PC-3 (cell line): ENCODE data around the gene OGA. TPM values are rescaled to one million over a fixed set of nuclear protein-coding genes. Genes with fewer than 3 reads are reported as not detected.

ENCODE experiments used
- ATAC-seq: fragments of 200-7000 bp; cut with Tn5 transposase; 2 replicates; pipeline ENCODE4 v1.9.1; 2020; ENCODE audit warnings: mild to moderate bottlenecking, moderate library complexity
- BruUV-seq: library from RNA; stranded (reverse); fragments of 400-500 nt; replicated peaks from 2 replicates; lab custom pipeline; 2021; lab: Mats Ljungman, UMichigan
- CTCF ChIA-PET: fragments of 300-600 bp; sonication (Branson Sonifier 250); formaldehyde crosslinking; loops from one replicate; lab custom pipeline; 2022; ENCODE audit warnings: antibody characterized with exemption; lab: Charles Lee
- POLR2A ChIA-PET: fragments of 300-600 bp; sonication (Branson Sonifier 250); formaldehyde crosslinking; loops from one replicate; lab custom pipeline; 2022; ENCODE audit warnings: antibody characterized with exemption; ENCODE audit not compliant: unreplicated experiment; lab: Charles Lee
- DNase-seq: peaks from one replicate; pipeline ENCODE4 v3.0.0-alpha.2; 2015
- H2AFZ ChIP-seq: fragments of 300-600 bp; sonication (generic); 2 replicates; pipeline ENCODE4 v1.6.0; 2016; ENCODE audit warnings: antibody characterized with exemption, low read length
- H3F3A ChIP-seq: fragments of 300-600 bp; sonication (generic); one replicate; pipeline ENCODE4 v1.6.0; 2017; ENCODE audit warnings: antibody characterized with exemption, low read length, control low read depth, mild to moderate bottlenecking; ENCODE audit not compliant: unreplicated experiment
- H3K27ac ChIP-seq: fragments of 300-600 bp; sonication (generic); 2 replicates; pipeline ENCODE4 v1.5.1; 2016; ENCODE audit warnings: mild to moderate bottlenecking, low read length
- H3K27me3 ChIP-seq: fragments of 300-600 bp; sonication (generic); 2 replicates; pipeline ENCODE4 v1.6.1; 2016; ENCODE audit warnings: low read length, mixed read lengths
- H3K36me3 ChIP-seq: fragments of 300-600 bp; sonication (generic); 2 replicates; pipeline ENCODE4 v1.6.1; 2016; ENCODE audit warnings: low read depth, mixed run types, low read length, mixed read lengths
- H3K4me1 ChIP-seq: fragments of 300-600 bp; sonication (generic); 2 replicates; pipeline ENCODE4 v1.5.1; 2016; ENCODE audit warnings: low read length; ENCODE audit not compliant: insufficient read depth
- H3K4me2 ChIP-seq: fragments of 300-600 bp; sonication (generic); 2 replicates; pipeline ENCODE4 v1.6.0; 2016; ENCODE audit warnings: low read length
- H3K4me3 ChIP-seq: fragments of 300-600 bp; sonication (generic); 2 replicates; pipeline ENCODE4 v1.5.1; 2016; ENCODE audit warnings: mild to moderate bottlenecking, low read length, mixed read lengths
- H3K79me2 ChIP-seq: fragments of 300-600 bp; sonication (generic); 2 replicates; pipeline ENCODE4 v1.6.1; 2017; ENCODE audit warnings: low read length, mixed read lengths
- H3K9ac ChIP-seq: fragments of 300-600 bp; sonication (generic); 2 replicates; pipeline ENCODE4 v1.6.0; 2016; ENCODE audit warnings: mild to moderate bottlenecking, low read length
- H3K9me2 ChIP-seq: fragments of 300-600 bp; sonication (generic); replicated peaks from 2 replicates; pipeline ENCODE4 v1.6.1; 2016; ENCODE audit warnings: mixed run types, low read length, mixed read lengths
- H3K9me3 ChIP-seq: fragments of 300-600 bp; sonication (generic); 2 replicates; pipeline ENCODE4 v1.6.1; 2016; ENCODE audit warnings: low read length, mixed read lengths
- H4K20me1 ChIP-seq: fragments of 300-600 bp; sonication (generic); 2 replicates; pipeline ENCODE4 v1.6.1; 2016; ENCODE audit warnings: low read length, mixed read lengths
- CTCF ChIP-seq: fragments of 300-600 bp; sonication (generic); conservative IDR thresholded peaks from 2 replicates; pipeline ENCODE4 v1.5.1; 2017; ENCODE audit warnings: antibody characterized with exemption, low read depth, mild to moderate bottlenecking, low read length
- EZH2 ChIP-seq: fragments of 300-600 bp; sonication (generic); IDR thresholded peaks from one replicate; pipeline ENCODE4 v1.6.1; 2017; ENCODE audit warnings: antibody characterized with exemption, mild to moderate bottlenecking, low read length; ENCODE audit not compliant: unreplicated experiment
- EZH2phosphoT487 ChIP-seq: fragments of 300-600 bp; sonication (generic); IDR thresholded peaks from 2 replicates; pipeline ENCODE4 v1.6.1; 2018; ENCODE audit warnings: mild to moderate bottlenecking, antibody characterized with exemption, low read length, borderline replicate concordance
- intact Hi-C: fragments of 100-400 bp; cut with micrococcal nuclease; formaldehyde crosslinking; loops from 2 replicates; pipeline ENCODE4 v1.9.0; 2023
- total RNA-seq: library from RNA; depleted of rRNA; stranded (reverse); fragments of >200 nt; gene quantifications from 2 replicates; pipeline ENCODE4 v1.2.3, GENCODE V29; 2014

OGA gene
- total RNA-seq, 1 experiment from 2014 or later: 42.7 TPM

DNA sequence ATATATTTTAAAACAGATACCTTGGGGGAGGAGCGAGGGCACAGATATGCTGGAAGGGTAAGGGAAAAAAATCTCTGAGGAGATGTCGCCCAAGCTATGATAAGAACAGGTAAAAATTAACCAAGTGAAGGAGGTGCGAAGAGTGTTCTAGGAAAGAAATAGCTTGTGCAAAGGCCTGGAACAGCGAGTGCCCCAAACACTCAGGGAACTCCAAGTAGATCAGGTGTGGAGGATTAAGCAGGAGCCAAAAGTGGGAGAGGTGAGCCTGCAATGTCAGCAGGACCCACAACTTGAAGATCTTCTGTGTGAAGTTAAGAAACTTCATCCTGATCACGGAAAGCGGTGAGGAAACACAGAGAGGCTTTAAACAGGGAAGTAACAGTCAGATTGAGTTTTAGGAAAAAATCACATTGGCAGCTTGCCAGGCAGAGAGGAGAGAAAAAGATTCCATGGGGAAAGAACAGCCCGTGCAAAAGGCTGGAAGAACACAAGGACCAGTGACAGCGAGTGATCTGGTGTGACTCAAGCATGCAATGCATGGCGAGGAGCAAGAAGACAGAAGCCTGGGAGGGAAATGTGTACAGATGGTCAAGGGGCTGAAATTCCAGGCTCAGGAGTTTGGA lies 73.1 kb downstream of the OGA start:
- ATAC-seq (no peak), DNase-seq (no peak)
- H3K4me1 ChIP-seq: no peaks in the 10 kb centered on the region
- no peaks in the 10 kb centered on the region for H3K27me3 ChIP-seq
- no peak overlapping the region for H3K4me3 ChIP-seq
- TF ChIP-seq CTCF (no peak), EZH2phosphoT487 (no peak), EZH2 (no peak)
- H3F3A ChIP-seq: no peaks in the 10 kb centered on the region
- intact Hi-C loops: no loop called here
- CTCF ChIA-PET: no interaction called here
- no TSS peak for BruUV-seq
- H3K36me3 ChIP-seq: no peaks in the 10 kb centered on the region
- H3K4me2 ChIP-seq: no peak overlapping the region
- no peaks in the 10 kb centered on the region for H4K20me1 ChIP-seq
- no peak overlapping the region for H3K27ac ChIP-seq
- no peaks in the 10 kb centered on the region for H3K9me2 ChIP-seq
- H3K9ac ChIP-seq: no peak overlapping the region
- no peaks in the 10 kb centered on the region for H3K9me3 ChIP-seq
- H3K79me2 ChIP-seq: no peaks in the 10 kb centered on the region
- H2AFZ ChIP-seq: no peak overlapping the region
- POLR2A ChIA-PET: no interaction called here

DNA sequence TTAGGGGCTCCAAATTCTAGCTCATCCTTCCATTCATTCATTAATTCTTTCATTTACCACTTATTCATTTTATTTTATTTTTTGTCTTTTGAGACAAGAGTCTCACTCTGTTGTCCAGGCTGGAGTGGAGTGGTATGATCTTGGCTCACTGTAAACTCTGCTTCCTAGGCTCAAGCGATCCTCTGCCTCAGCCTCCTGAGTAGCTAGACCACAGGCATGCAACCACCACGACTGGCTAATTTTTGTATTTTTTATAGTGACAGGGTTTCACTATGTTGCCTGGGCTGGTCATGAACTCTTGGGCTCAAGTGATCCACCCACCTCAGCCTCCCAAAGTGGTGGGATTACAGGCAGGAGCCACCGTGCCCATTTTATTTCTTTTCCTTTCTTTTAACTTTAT lies 74.0 kb downstream of the OGA start:
- CTCF ChIA-PET: no interaction called here
- H3K27ac ChIP-seq: no peak overlapping the region

DNA sequence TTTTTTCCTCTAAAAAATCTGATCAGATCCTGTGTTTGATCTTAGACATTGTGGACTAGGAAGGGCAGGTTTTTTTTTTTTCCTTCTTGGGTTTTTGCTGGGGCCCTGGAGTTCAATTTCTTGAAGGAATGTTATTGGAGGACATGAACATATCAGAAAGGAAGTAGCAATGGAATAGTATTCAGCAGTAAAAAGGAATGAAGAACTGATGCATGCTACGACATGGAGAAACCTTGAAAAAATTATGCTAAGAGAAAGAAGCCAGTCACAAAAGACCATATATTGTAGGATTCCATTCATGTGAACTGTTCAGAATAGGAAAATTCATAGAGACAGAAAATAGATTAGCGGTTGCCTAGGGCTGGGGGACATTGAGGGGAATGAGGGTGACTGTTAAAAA lies 76.3 kb downstream of the OGA start:
- ATAC-seq: no peak
- ChIA-PET POLR2A (no interaction called here), CTCF (no interaction called here)
- Histone ChIP-seq H2AFZ (no peak overlapping the region), H3K9me2 (no peaks in the 10 kb centered on the region), H3K9ac (no peak overlapping the region), H3K27me3 (no peaks in the 10 kb centered on the region), H3K79me2 (no peaks in the 10 kb centered on the region), H4K20me1 (no peaks in the 10 kb centered on the region), H3K36me3 (no peaks in the 10 kb centered on the region), H3K4me3 (no peak overlapping the region), H3K4me2 (no peak overlapping the region), H3K4me1 (no peaks in the 10 kb centered on the region), H3K27ac (no peak overlapping the region), H3K9me3 (no peaks in the 10 kb centered on the region), H3F3A (no peaks in the 10 kb centered on the region)
- TF ChIP-seq CTCF (no peak), EZH2 (no peak), EZH2phosphoT487 (no peak)
- intact Hi-C loops: no loop called here
- DNase-seq: no peak
- no TSS peak for BruUV-seq

More for the DNA sequence above, 74.0 kb downstream of the OGA start:
- H3K4me1 ChIP-seq: no peaks in the 10 kb centered on the region
- no peaks in the 10 kb centered on the region for H3K36me3 ChIP-seq
- POLR2A ChIA-PET: no interaction called here
- no peak for TF ChIP-seq EZH2
- H2AFZ ChIP-seq: no peak overlapping the region
- H3K9ac ChIP-seq: no peak overlapping the region
- H4K20me1 ChIP-seq: no peaks in the 10 kb centered on the region
- no peak overlapping the region for H3K4me3 ChIP-seq
- no peaks in the 10 kb centered on the region for H3K79me2 ChIP-seq
- ATAC-seq (no peak), DNase-seq (no peak)
- no TSS peak for BruUV-seq
- no peaks in the 10 kb centered on the region for H3K9me3 ChIP-seq
- H3K27me3 ChIP-seq: no peaks in the 10 kb centered on the region
- no peaks in the 10 kb centered on the region for H3K9me2 ChIP-seq
- H3K4me2 ChIP-seq: no peak overlapping the region
- no peaks in the 10 kb centered on the region for H3F3A ChIP-seq
- intact Hi-C loops: no loop called here
